Testis (tissue), 2 donors: ENCODE measurements around the gene CEP63.

Experiments used
- POLR2A ChIP-seq: fragments of 450-650 bp; IDR thresholded peaks from one replicate; pipeline ENCODE4 v1.6.1; 2017; ENCODE audit warnings: antibody characterized with exemption, mild to moderate bottlenecking, moderate library complexity
- TF ChIP-seq, protein P1 (sequence below), 3 experiments: fragments of 450-650 bp in 2 of 3; fragments of 200-600 bp in 1 of 3; sonication (generic) in 1 of 3; IDR thresholded peaks; one replicate each; pipeline ENCODE4 v1.5.1; 2016 to 2019; ENCODE audit warnings: antibody characterized with exemption in 3 of 3, mild to moderate bottlenecking in 2 of 3, moderate library complexity in 1 of 3

GRCh38 chr3:134503266-134503665, 17.4 kb downstream of the CEP63 start:
- TF ChIP-seq, protein P1, sequence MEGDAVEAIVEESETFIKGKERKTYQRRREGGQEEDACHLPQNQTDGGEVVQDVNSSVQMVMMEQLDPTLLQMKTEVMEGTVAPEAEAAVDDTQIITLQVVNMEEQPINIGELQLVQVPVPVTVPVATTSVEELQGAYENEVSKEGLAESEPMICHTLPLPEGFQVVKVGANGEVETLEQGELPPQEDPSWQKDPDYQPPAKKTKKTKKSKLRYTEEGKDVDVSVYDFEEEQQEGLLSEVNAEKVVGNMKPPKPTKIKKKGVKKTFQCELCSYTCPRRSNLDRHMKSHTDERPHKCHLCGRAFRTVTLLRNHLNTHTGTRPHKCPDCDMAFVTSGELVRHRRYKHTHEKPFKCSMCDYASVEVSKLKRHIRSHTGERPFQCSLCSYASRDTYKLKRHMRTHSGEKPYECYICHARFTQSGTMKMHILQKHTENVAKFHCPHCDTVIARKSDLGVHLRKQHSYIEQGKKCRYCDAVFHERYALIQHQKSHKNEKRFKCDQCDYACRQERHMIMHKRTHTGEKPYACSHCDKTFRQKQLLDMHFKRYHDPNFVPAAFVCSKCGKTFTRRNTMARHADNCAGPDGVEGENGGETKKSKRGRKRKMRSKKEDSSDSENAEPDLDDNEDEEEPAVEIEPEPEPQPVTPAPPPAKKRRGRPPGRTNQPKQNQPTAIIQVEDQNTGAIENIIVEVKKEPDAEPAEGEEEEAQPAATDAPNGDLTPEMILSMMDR (IDR thresholded peaks at IDR 0.05) = no peak
- TF ChIP-seq POLR2A = no peak
